UCSD-AML1 (cell line): ENCODE measurements around the gene PLA2G6.

Experiments
- DNase-seq: peaks from one replicate; lab custom pipeline; 2025; ENCODE audit not compliant: unreplicated experiment; lab: John Stamatoyannopoulos, UW

The PLA2G6 gene

DNA sequence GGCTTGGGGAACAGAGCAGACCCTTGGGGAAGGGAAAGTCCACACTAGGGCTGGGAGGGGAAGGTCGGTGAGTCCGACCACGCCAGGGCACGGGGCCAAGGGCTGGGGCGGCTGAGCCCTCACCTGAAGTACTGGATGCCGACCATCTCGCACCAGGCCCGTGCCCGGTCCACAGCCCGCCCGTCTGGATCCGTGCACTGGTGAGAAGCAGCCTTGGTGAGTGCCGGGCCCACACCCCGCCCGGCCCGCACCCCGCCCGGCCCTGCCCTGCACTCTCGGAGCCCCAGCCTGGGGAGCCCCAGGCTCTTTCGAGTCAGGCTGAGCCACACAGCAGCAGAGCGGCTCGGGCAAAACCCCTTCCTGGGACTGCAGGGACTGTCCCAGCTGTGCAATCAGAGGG, 69.2 kb downstream of the PLA2G6 start:
- no peak for DNase-seq

DNA sequence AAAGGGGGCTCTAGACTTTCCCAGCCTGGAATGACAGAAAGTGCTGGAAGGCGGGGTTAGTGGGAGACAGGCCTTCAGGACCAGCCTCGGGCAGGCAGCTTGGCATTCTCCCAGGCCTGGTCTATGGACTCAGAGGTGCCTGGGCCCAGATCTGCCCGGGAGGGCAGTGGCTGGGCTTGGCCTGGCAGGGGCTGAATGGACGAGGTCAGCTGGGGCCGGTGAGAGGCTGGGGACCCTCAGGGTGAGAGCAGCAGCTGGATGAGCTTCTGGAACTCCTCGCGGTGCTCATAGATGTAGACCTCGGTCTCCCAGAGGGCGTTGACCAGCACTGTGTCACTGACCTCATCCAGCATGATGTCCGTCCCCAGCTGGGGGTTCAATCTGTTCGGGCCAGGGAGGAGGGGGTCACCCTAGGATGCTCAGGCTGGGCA, 69.7 kb downstream of the PLA2G6 start:
- no peak for DNase-seq

DNA sequence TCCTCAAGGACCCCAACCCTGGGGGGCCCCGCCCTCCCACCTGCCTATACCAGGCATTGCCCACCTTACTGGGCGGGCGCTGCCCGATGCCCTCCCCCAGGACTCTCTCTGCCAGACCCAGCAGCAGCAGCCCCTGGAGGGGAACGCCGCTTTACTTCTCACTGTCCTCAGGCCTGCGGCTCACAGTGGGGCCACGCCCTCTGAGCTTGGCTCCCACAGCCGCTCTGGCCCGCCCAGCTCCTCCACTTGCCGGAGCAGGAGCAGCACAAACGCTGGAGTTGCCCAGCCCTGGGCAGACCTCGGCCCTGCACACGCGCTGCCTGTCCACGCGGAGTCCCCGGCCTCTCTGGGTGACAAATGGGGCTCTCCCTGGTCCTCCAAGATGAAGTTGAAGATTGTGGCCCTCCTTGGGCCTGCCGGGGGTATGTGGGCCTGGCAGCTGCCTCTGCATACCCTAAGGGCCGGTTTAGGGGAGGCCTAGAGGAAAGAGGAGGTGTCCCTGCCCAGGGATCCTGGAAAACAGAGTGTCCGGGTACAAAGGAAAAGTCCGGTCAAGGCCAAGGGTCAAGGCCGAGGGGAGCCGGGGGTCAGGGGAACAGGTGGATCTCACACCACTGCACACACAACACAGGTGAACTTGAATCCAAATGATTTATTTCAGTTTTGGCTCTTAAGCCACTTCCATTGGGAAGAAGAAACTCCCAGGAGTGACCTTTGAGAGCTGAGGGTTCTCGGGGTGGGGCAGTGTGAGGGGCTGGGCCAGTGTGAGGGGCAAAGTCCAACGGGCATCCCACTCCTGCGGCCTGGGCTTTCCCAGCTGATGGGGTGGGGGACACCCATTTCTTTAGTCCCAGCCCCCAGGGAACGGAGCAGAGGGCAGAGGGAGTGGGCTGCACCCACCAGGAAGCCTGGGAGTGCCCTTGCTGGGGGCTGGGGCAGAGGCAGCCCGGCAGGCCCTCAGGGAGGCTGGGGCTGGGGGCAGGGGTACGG, 70.5 kb downstream of the PLA2G6 start:
- DNase-seq, result no peak

DNA sequence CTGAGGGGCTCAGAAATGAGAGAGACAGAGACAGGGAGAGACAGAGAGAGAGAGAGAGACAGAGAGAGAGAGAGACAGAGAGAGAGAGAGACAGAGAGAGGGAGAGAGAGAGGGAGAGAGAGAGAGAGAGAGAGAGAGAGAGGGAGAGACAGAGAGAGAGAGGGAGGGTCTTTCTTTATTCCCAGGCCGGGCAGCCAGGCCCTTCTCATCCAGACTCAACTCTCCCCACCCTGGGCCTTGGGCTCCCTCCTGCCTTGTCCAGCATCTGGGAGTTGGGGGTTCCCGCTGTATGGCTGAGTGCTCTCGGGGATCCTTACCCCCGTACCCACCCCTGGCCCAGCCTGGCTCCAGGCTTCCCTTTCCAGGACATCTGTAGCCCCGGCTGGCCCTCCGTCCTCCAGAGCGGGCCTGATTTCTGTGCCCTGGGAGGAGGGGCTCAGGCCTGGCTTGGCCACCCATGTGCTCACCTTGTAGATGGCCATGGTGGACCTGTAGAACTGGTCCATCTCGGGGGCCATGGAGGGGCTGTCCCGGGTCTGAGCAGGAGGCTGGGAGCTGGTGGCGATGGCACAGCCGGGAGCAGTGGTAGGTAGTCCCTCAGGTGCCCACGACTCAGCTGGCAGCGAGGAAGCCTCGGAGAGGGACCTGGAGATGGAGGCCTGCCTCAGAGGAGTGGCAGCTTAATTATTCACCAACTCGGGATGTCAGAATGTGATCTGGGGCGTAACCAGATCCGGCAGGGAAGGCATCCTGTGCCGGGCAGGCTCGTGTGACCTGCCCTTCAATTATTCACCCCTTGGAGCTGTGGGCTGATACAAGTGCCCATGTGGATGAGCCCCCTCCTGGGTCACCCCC, 71.4 kb downstream of the PLA2G6 start, which contains the start of gene BAIAP2L2:
Gene BAIAP2L2 (minus strand): TSS at position 677 of the 855 bp plus-strand sequence. CDS start 159 bp downstream, at position 518.
- no peak for DNase-seq

GRCh38 chr22:38109371-38110001, 72.1 kb downstream of the PLA2G6 start:
- no peak for DNase-seq

GRCh38 chr22:38108561-38109319, 72.9 kb downstream of the PLA2G6 start:
- DNase-seq, result no peak

- DNase-seq, result no peak
Measured at GRCh38 chr22:38107692-38108515, 73.7 kb downstream of the PLA2G6 start.

GRCh38 chr22:38106814-38107578, 74.6 kb downstream of the PLA2G6 start:
- no peak for DNase-seq

- peak; percentile 21 for DNase-seq
Measured at GRCh38 chr22:38104084-38104483, 77.5 kb downstream of the PLA2G6 start.

DNA sequence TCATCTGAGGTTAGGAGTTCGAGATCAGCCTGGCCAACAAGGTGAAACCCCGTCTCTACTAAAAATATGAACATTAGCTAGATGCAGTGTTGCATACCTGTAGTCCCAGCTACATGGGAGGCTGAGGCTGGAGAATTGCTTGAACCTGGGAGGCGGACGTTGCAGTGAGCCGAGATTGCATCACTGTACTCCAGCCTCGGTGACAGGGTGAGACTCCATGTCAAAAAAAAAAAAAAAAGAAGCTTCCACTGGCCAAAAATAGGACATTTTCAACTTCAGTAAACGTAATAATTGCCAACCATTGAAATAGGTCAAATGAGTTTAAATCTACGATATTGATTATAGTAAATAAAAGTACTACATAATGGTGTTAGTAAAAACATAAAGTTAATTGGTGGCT, 78.0 kb downstream of the PLA2G6 start:
- DNase-seq, result no peak

DNA sequence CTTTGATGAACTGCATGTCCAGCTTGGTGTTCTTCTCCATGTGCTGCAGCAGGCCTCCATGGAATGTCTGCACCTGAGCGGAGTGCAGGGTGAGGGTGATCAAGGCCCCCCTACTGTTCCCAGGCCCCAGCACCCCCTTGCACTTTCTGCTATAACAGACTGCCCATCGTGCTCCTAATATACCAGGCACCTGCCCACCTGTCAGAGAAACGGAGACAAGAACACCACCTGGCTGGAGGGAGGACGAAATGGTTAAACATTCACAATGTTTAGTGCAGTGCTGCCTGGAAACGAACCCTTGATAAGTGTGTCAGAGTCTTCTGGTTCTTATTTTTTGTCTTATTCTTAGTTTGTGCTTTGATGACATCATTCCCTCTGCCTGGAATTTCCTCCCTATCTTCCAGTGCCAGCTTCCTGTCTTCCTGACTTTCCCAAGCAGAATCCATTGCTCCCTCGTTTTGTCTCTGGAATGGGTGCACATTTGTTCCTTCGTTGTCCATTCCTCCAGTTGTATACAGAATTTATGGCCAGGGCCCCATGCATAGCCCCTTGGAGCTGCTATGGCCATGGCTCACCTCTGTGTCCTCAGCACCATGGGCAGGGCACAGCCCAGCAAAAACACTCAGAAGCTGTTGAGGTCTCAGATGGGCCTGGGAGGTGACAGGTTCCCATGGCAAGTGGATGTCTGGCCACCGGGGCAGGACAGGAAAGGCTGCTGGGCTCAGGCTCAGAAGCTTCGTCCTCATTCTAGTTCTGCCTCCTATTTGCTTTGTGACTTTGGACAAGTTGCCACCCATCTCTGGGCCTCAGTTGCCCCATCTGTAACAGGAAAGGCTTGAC, 83.0 kb downstream of the PLA2G6 start:
- no peak for DNase-seq

- no peak for DNase-seq
Measured at GRCh38 chr22:38097557-38098409, 83.8 kb downstream of the PLA2G6 start.

DNA sequence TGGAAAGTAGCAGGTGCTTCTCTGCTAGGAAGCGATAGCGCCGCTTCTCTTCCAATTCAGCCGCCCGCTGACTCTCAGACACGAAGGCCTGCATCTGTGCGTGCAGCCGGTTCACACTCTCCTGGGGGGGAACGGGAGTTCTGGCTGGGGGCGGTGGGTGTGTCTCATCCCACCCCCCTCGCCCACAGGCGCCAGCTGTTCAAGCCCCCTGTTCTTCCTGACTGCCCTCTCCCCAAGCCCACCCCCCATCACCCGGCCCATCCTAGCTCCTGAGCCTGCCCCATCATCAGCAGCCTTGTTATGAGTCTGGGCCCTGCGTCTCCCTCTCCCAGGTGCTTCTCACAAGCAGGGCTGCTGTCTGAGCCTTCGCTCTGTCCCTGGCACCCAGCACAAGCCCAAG, 84.6 kb downstream of the PLA2G6 start:
- no peak for DNase-seq

DNA sequence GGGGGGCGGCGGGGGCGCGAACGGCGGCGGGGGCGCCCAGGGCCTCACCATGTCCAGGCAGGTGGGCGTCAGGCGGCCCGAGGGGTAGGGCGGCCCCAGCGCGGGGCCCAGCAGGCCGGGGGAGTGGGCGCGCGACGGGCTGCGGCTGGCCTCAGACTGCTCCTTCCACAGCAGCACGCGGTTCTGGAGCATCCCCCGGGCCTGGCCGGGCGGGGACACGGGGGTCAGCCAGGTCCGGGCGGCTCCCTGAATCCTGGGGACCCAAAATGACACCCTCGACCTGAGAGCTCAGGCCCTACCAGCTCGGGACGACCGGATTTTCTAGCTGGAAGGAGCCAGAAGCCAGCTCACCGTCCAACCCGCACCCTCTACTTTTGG, 92.2 kb downstream of the PLA2G6 start:
- DNase-seq, result no peak

DNA sequence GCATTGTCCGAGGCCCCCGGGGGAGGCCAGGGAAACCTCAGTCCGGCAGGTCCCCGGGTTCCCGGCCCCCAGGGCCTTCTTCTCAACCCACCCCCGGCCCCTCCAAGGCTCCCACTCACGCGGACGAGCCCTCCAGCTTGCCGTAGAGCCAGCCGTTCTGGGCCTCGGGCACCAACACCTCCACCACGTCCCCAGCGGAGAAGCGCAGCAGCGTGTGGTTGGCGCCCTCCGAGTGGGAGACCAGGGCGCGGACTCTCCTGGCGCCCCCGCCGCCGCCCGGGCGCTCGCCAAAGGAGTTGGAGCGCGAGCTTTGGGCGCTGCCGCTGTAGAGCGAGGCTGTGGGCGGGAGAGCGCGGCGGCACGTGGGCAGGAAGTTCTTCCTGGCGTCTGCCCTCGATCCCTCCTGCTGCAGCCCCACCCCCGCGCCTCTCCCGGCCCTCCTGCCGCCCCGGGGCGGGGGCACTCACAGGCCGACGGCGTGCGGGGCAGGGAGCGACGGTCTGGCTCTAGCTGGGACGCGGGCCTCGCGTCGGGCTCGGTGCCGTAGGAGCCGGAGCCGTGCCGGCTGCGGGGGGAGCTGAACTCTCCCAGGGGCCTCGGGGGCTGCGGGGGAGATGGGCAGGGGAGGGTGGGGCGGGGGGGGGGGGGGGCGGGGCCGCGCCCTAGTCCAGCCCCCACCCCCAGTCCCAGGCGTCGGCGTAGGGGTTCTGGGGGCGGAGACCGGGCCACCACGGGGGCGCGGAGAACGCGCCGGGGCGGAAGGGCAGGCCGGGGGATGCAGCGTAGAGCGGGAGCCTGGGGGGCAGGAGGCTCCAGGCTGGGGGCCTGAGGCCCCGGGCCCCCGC, 92.8 kb downstream of the PLA2G6 start:
- no peak for DNase-seq

- no peak for DNase-seq
Measured at GRCh38 chr22:38087855-38088254, 93.8 kb downstream of the PLA2G6 start.
